Mesothelial cell of epicardium (in vitro differentiated cells): ENCODE data around the gene EHMT1. TPM values are rescaled to one million over a fixed set of nuclear protein-coding genes. Genes with fewer than 3 reads are reported as not detected.

Source experiments
- DNase-seq, 2 experiments: peaks; one replicate each; pipeline ENCODE4 v3.0.0; 2021; ENCODE audit warnings: low spot score in 2 of 2; ENCODE audit not compliant: unreplicated experiment in 2 of 2
- H3K27ac Mint-ChIP-seq: 2 replicates; pipeline ENCODE4 v1.8.0; 2021; ENCODE audit warnings: mixed read lengths
- H3K27me3 Mint-ChIP-seq: 2 replicates; pipeline ENCODE4 v1.8.0; 2021; ENCODE audit warnings: low read depth, mixed read lengths
- H3K36me3 Mint-ChIP-seq: 2 replicates; pipeline ENCODE4 v1.8.0; 2021; ENCODE audit warnings: mixed read lengths
- H3K4me1 Mint-ChIP-seq: 2 replicates; pipeline ENCODE4 v1.8.0; 2021; ENCODE audit warnings: mixed read lengths
- H3K4me3 Mint-ChIP-seq: 2 replicates; pipeline ENCODE4 v1.8.0; 2021; ENCODE audit warnings: mild to moderate bottlenecking, moderate library complexity, mixed read lengths
- H3K9me3 Mint-ChIP-seq: 2 replicates; pipeline ENCODE4 v1.8.0; 2021; ENCODE audit warnings: mixed read lengths
- CTCF ChIP-seq: fragments of 200-600 bp; sonication (generic); IDR thresholded peaks from one replicate; pipeline ENCODE4 v1.5.0; 2021; ENCODE audit warnings: antibody characterized with exemption; ENCODE audit not compliant: unreplicated experiment
- total RNA-seq: library from RNA; stranded (reverse); gene quantifications from 3 replicates; pipeline ENCODE4 v1.2.1, GENCODE V29; 2021

Gene EHMT1
- total RNA-seq, 1 donor from 2014 or later = 147 TPM

DNA sequence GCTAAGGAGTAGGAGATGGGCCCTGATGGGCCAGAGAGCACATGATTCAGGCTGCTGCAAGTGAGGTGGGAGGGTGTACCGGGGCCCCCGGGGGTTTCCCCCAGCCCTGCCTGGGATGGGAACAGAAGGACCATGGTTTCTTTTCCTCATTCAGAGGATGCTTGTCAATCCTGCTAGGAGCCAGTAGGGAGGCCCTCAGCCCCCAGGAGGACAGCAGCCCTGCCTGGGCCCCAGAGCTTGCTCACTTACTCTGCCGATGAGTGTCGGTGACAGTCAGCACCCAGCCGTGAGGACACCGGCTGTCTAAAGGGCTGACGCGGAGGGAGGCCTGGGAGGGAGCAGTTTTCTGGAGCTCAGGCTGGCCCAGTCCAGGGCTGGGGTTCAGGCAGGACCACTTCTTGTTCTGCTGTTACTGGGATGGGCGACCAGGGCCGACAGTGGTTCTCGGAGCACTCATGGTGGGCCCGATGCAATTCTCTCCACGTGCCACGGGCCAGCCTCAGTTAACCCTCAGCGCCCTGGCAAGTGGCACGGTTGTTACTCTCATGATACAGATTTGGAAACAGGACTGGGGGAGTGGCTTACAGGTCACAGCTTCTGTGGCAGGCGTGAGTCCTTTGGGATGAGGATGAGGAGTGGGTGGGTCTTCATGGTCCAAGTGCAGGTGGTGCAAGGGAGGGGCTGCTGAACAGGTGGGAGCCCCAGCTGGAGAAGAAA is 11.5 kb upstream of the EHMT1 start:
- H3K36me3 Mint-ChIP-seq = no peaks in the 10 kb centered on the region
- peaks cover 29% of the 10 kb centered on the region for H3K27me3 Mint-ChIP-seq
- no peak for TF ChIP-seq CTCF
- no peaks in the 10 kb centered on the region for H3K9me3 Mint-ChIP-seq
- peak overlapping the region; percentile 69 for H3K4me3 Mint-ChIP-seq
- H3K27ac Mint-ChIP-seq = no peak overlapping the region
- H3K4me1 Mint-ChIP-seq = peaks cover 21% of the 10 kb centered on the region
- no peak for DNase-seq

DNA sequence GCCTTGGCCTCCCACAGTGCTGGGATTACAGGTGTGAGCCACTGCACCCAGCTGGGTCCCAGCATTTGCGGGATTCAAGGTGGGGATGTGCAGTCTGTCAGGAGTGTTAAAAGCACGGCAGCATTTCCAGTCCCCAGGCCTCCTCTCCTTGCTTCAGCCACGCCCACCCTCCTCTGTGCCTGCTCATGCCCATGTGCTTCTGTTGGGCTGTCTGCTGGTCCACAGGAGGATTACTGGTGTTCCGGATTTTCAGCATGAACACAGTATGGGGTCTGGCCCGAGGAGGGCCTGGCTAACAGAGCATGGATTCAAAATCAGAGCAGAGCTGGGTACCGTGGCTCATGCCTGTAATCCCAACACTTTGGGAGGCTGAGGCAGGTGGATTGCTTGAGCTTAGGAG is 7.9 kb upstream of the EHMT1 start:
- DNase-seq = no peak
- Mint-ChIP-seq H3K4me3 (no peak overlapping the region), H3K27ac (peak overlapping the region; percentile 95), H3K27me3 (peaks cover 10% of the 10 kb centered on the region), H3K4me1 (peaks cover 28% of the 10 kb centered on the region), H3K9me3 (no peaks in the 10 kb centered on the region), H3K36me3 (peaks cover 5% of the 10 kb centered on the region)
- TF ChIP-seq CTCF = no peak

GRCh38 chr9:137611623-137612609 is 6.9 kb upstream of the EHMT1 start:
- TF ChIP-seq CTCF = no peak
- Mint-ChIP-seq H3K9me3 (no peaks in the 10 kb centered on the region), H3K36me3 (peaks cover 5% of the 10 kb centered on the region), H3K4me1 (peaks cover 25% of the 10 kb centered on the region), H3K27me3 (peaks cover 5% of the 10 kb centered on the region), H3K27ac (peak overlapping the region; percentile 95), H3K4me3 (peak overlapping the region; percentile 13)
- peak in 1 of 2 experiments; percentile 70 for DNase-seq

DNA sequence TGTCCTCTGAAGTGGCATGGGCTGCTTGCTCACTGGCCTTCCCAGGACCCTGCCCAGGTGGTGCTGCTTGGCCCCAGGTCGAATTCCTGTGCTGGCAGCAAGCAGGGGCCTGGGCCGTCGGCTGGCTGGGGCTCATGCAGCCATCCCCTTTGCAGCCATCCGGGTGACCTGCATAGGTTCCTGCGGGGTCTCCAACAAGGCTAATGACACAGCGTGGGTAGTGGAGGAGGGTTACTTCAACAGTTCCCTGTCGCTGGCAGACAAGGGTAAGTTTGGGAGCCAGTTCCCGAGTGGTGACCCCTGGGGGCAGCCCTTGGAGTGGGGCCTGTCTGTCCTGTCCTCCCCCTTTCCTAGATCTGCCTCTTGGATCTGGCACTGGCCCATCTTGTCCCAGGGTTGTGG is 6.1 kb upstream of the EHMT1 start:
- no peak overlapping the region for H3K4me3 Mint-ChIP-seq
- H3K9me3 Mint-ChIP-seq = no peaks in the 10 kb centered on the region
- peak overlapping the region; percentile 95 for H3K27ac Mint-ChIP-seq
- TF ChIP-seq CTCF = no peak
- no peak for DNase-seq
- no peaks in the 10 kb centered on the region for H3K27me3 Mint-ChIP-seq
- H3K4me1 Mint-ChIP-seq = peaks cover 22% of the 10 kb centered on the region
- H3K36me3 Mint-ChIP-seq = peaks cover 5% of the 10 kb centered on the region

- DNase-seq = no peak
- peaks cover 26% of the 10 kb centered on the region for H3K4me1 Mint-ChIP-seq
- H3K27ac Mint-ChIP-seq = peak overlapping the region; percentile 88
- no peaks in the 10 kb centered on the region for H3K27me3 Mint-ChIP-seq
- peaks cover 5% of the 10 kb centered on the region for H3K36me3 Mint-ChIP-seq
- H3K4me3 Mint-ChIP-seq = no peak overlapping the region
- H3K9me3 Mint-ChIP-seq = no peaks in the 10 kb centered on the region
- TF ChIP-seq CTCF = no peak
These were observed 5.5 kb upstream of the EHMT1 start for GRCh38 chr9:137613259-137613658.
